ENCODE data around the gene SAP30BP.

Gene SAP30BP

GRCh38 chr17:75739801-75740200, 72.7 kb downstream of the SAP30BP start:
- Histone ChIP-seq H3K4me1 (ENCODE audit: control insufficient read depth, insufficient read depth, low read length) (no peaks in the 10 kb centered on the region), H3K9me3 (ENCODE audit: control insufficient read depth, insufficient read depth, low read depth, low read length) (no peaks in the 10 kb centered on the region), H3K36me3 (ENCODE audit: control insufficient read depth in 2 of 2, insufficient read depth in 1 of 2, low read length in 2 of 2) (no peaks in the 10 kb centered on the region), H3K27ac (ENCODE audit: extremely low read depth, low read depth, low read length) (no peak overlapping the region), H3K4me3 (ENCODE audit: low read depth, low read length) (no peak overlapping the region)
- TF ChIP-seq ZNF747 (tag by site-specific recombination; IDR thresholded peaks at IDR 0.05) = no peak
- POLR2A ChIA-PET = no interaction called here
- CTCF ChIA-PET = interaction anchor here (0.7 to 8.8 kb wide), 4 partner anchors 9 to 138 kb away, joined by 3 to 106 read pairs (median 3); no protein-coding TSS in a partner anchor

- POLR2A ChIA-PET = no interaction called here
Observed at GRCh38 chr17:75740215-75740614, 73.1 kb downstream of the SAP30BP start.

GRCh38 chr17:75740631-75741077, 73.5 kb downstream of the SAP30BP start:
- no peaks in the 10 kb centered on the region for H3K4me1 ChIP-seq (ENCODE audit: control insufficient read depth, insufficient read depth, low read length)
- H3K27ac ChIP-seq (ENCODE audit: extremely low read depth, low read depth, low read length) = no peak overlapping the region
- ChIA-PET POLR2A (no interaction called here), CTCF (interaction anchor here (1.0 to 1.1 kb wide), 2 partner anchors 9 to 14 kb away, joined by 3 to 4 read pairs; no protein-coding TSS in a partner anchor)
- H3K9me3 ChIP-seq (ENCODE audit: control insufficient read depth, insufficient read depth, low read depth, low read length) = no peaks in the 10 kb centered on the region
- TF ChIP-seq ZNF394 (tag by site-specific recombination; IDR thresholded peaks at IDR 0.05; ENCODE audit: borderline replicate concordance) (no peak), ZNF704 (tag by site-specific recombination; IDR thresholded peaks at IDR 0.05) (no peak), GFI1B (tag by site-specific recombination; IDR thresholded peaks at IDR 0.05) (no peak), PRDM6 (tag by site-specific recombination; IDR thresholded peaks at IDR 0.05) (no peak), PRDM4 (tag by site-specific recombination; IDR thresholded peaks at IDR 0.05) (no peak), ZNF768 (tag by site-specific recombination; IDR thresholded peaks at IDR 0.05) (no peak), ZNF138 (tag by site-specific recombination; IDR thresholded peaks at IDR 0.05; ENCODE audit: borderline replicate concordance) (no peak), ZBTB49 (tag by site-specific recombination; IDR thresholded peaks at IDR 0.05; ENCODE audit: low read depth) (no peak), ZNF433 (tag by site-specific recombination; IDR thresholded peaks at IDR 0.05; ENCODE audit: low read depth) (no peak), ZNF658 (tag by site-specific recombination; IDR thresholded peaks at IDR 0.05) (no peak), ZSCAN5A (tag by site-specific recombination; IDR thresholded peaks at IDR 0.05) (no peak), AEBP2 (tag by site-specific recombination; IDR thresholded peaks at IDR 0.05; ENCODE audit: borderline replicate concordance) (no peak), ZNF560 (tag by site-specific recombination; IDR thresholded peaks at IDR 0.05; ENCODE audit: borderline replicate concordance) (no peak), HOXC10 (CRISPR knock-in tag; IDR thresholded peaks at IDR 0.05) (no peak)
- no peaks in the 10 kb centered on the region for H3K36me3 ChIP-seq (ENCODE audit: control insufficient read depth in 2 of 2, insufficient read depth in 1 of 2, low read length in 2 of 2)
- H3K4me3 ChIP-seq (ENCODE audit: low read depth, low read length) = no peak overlapping the region

More at GRCh38 chr17:75740215-75740614, 73.1 kb downstream of the SAP30BP start:
- no peaks in the 10 kb centered on the region for H3K4me1 ChIP-seq (ENCODE audit: control insufficient read depth, insufficient read depth, low read length)
- no peaks in the 10 kb centered on the region for H3K36me3 ChIP-seq (ENCODE audit: control insufficient read depth in 2 of 2, insufficient read depth in 1 of 2, low read length in 2 of 2)
- no peak for TF ChIP-seq SP3 (tag by site-specific recombination; IDR thresholded peaks at IDR 0.05)
- CTCF ChIA-PET = interaction anchor here (0.7 to 8.8 kb wide), 4 partner anchors 9 to 139 kb away, joined by 3 to 106 read pairs (median 3); no protein-coding TSS in a partner anchor
- no peak overlapping the region for H3K4me3 ChIP-seq (ENCODE audit: low read depth, low read length)
- no peak overlapping the region for H3K27ac ChIP-seq (ENCODE audit: extremely low read depth, low read depth, low read length)
- H3K9me3 ChIP-seq (ENCODE audit: control insufficient read depth, insufficient read depth, low read depth, low read length) = no peaks in the 10 kb centered on the region

Data from HEK293 (cell line).